MM.1S (cell line): ENCODE measurements around the gene ARHGAP31.

Source experiments
- DNase-seq: peaks from one replicate; pipeline ENCODE4 v3.0.0-alpha.2; 2015
- H2AFZ ChIP-seq: fragments of 300-600 bp; sonication (generic); 2 replicates; pipeline ENCODE4 v1.6.0; 2016; ENCODE audit warnings: antibody characterized with exemption, low read length
- H3F3A ChIP-seq: fragments of 300-600 bp; sonication (generic); 2 replicates; pipeline ENCODE4 v1.6.1; 2016; ENCODE audit warnings: mild to moderate bottlenecking, antibody characterized with exemption, low read length, moderate library complexity, mixed read lengths; ENCODE audit not compliant: insufficient read depth
- H3K27ac ChIP-seq: fragments of 300-600 bp; sonication (generic); 2 replicates; pipeline ENCODE4 v1.5.1; 2016; ENCODE audit warnings: mild to moderate bottlenecking, low read length
- H3K27me3 ChIP-seq: fragments of 300-600 bp; sonication (generic); replicated peaks from 2 replicates; pipeline ENCODE4 v1.6.0; 2016; ENCODE audit warnings: low read length; ENCODE audit not compliant: insufficient read depth
- H3K36me3 ChIP-seq: fragments of 300-600 bp; sonication (generic); replicated peaks from 2 replicates; pipeline ENCODE4 v1.6.1; 2016; ENCODE audit warnings: mild to moderate bottlenecking, low read length, mixed read lengths; ENCODE audit not compliant: insufficient read depth
- H3K4me1 ChIP-seq: fragments of 300-600 bp; sonication (generic); 2 replicates; pipeline ENCODE4 v1.6.1; 2016; ENCODE audit warnings: low read length, mixed read lengths
- H3K4me2 ChIP-seq: fragments of 300-600 bp; sonication (generic); 2 replicates; pipeline ENCODE4 v1.6.0; 2016; ENCODE audit warnings: low read depth, low read length
- H3K4me3 ChIP-seq: fragments of 300-600 bp; sonication (generic); 2 replicates; pipeline ENCODE4 v1.5.1; 2016; ENCODE audit warnings: low read length, mixed read lengths
- H3K79me2 ChIP-seq: fragments of 300-600 bp; sonication (generic); 2 replicates; pipeline ENCODE4 v1.6.1; 2016; ENCODE audit warnings: mixed run types, low read length, mixed read lengths
- H3K9ac ChIP-seq: fragments of 300-600 bp; sonication (generic); 2 replicates; pipeline ENCODE4 v1.6.1; 2016; ENCODE audit warnings: low read length, mixed read lengths
- H3K9me2 ChIP-seq: fragments of 300-600 bp; sonication (generic); replicated peaks from 2 replicates; pipeline ENCODE4 v1.6.1; 2016; ENCODE audit warnings: mild to moderate bottlenecking, low read length, mixed read lengths; ENCODE audit not compliant: insufficient read depth
- H3K9me3 ChIP-seq: fragments of 300-600 bp; sonication (generic); replicated peaks from 2 replicates; pipeline ENCODE4 v1.6.1; 2016; ENCODE audit warnings: mild to moderate bottlenecking, low read length, mixed read lengths; ENCODE audit not compliant: insufficient read depth
- H4K20me1 ChIP-seq: fragments of 300-600 bp; sonication (generic); 2 replicates; pipeline ENCODE4 v1.6.1; 2016; ENCODE audit warnings: mild to moderate bottlenecking, low read length, moderate library complexity, mixed read lengths; ENCODE audit not compliant: insufficient read depth
- CTCF ChIP-seq: fragments of 300-600 bp; sonication (generic); IDR thresholded peaks from 2 replicates; pipeline ENCODE4 v1.5.1; 2016; ENCODE audit warnings: antibody characterized with exemption, low read length, mixed read lengths
- EZH2 ChIP-seq: fragments of 300-600 bp; sonication (generic); optimal IDR thresholded peaks from 2 replicates; pipeline ENCODE3; 2017; ENCODE audit warnings: low read depth, mild to moderate bottlenecking, antibody characterized with exemption, low read length, mixed read lengths
- EZH2phosphoT487 ChIP-seq: fragments of 300-600 bp; sonication (generic); IDR thresholded peaks from 2 replicates; pipeline ENCODE4 v1.6.1; 2018; ENCODE audit warnings: antibody characterized with exemption, low read length

ARHGAP31 gene

GRCh38 chr3:119298565-119298941 lies 4.4 kb downstream of the ARHGAP31 start:
- Histone ChIP-seq H3K27me3 (no peaks in the 10 kb centered on the region), H3K79me2 (peaks cover 59% of the 10 kb centered on the region), H3K9me2 (no peaks in the 10 kb centered on the region), H3K27ac (no peak overlapping the region), H3K4me1 (peaks cover 21% of the 10 kb centered on the region), H3K9me3 (no peaks in the 10 kb centered on the region), H3K4me2 (no peak overlapping the region), H3F3A (peaks cover 21% of the 10 kb centered on the region), H3K4me3 (no peak overlapping the region), H4K20me1 (no peaks in the 10 kb centered on the region), H3K9ac (no peak overlapping the region), H3K36me3 (no peaks in the 10 kb centered on the region), H2AFZ (no peak overlapping the region)
- no peak for TF ChIP-seq EZH2phosphoT487
- TF ChIP-seq EZH2: no peak
- TF ChIP-seq CTCF: no peak
- no peak for DNase-seq

- Histone ChIP-seq H3K9me3 (no peaks in the 10 kb centered on the region), H4K20me1 (no peaks in the 10 kb centered on the region), H3K4me3 (no peak overlapping the region), H3K79me2 (peaks cover 55% of the 10 kb centered on the region), H3K27ac (no peak overlapping the region), H3K9ac (no peak overlapping the region), H3K4me2 (no peak overlapping the region), H3F3A (0 out of 2 replicates have a peak, but pooled peaks cover 1% of the 10 kb centered on the region), H3K27me3 (no peaks in the 10 kb centered on the region), H3K9me2 (no peaks in the 10 kb centered on the region), H3K4me1 (peaks cover 19% of the 10 kb centered on the region), H2AFZ (no peak overlapping the region), H3K36me3 (no peaks in the 10 kb centered on the region)
- DNase-seq: no peak
- no peak for TF ChIP-seq EZH2phosphoT487
- TF ChIP-seq CTCF: no peak
Observed at GRCh38 chr3:119300991-119301391, 6.8 kb downstream of the ARHGAP31 start.

- no peak overlapping the region for H3K27ac ChIP-seq
- H3K79me2 ChIP-seq: peaks cover 48% of the 10 kb centered on the region
- no peaks in the 10 kb centered on the region for H3K9me3 ChIP-seq
Observed at GRCh38 chr3:119301662-119302061, 7.5 kb downstream of the ARHGAP31 start.

More at GRCh38 chr3:119301662-119302061, 7.5 kb downstream of the ARHGAP31 start:
- no peaks in the 10 kb centered on the region for H3K9me2 ChIP-seq
- H3K4me1 ChIP-seq: peaks cover 12% of the 10 kb centered on the region
- no peak overlapping the region for H3K4me2 ChIP-seq
- H3K9ac ChIP-seq: no peak overlapping the region
- no peaks in the 10 kb centered on the region for H4K20me1 ChIP-seq
- no peaks in the 10 kb centered on the region for H3K36me3 ChIP-seq
- H3K27me3 ChIP-seq: no peaks in the 10 kb centered on the region
- TF ChIP-seq EZH2 (no peak), CTCF (no peak), EZH2phosphoT487 (no peak)
- H2AFZ ChIP-seq: no peak overlapping the region
- no peak for DNase-seq
- no peaks in the 10 kb centered on the region for H3F3A ChIP-seq
- H3K4me3 ChIP-seq: no peak overlapping the region
